Activated CD4-positive, alpha-beta T cell treated with anti-CD3 and anti-CD28 coated beads, Interleukin-2, amount 50 U/mL, for 1 hour (primary cell): Measurements from ENCODE around the gene OTUB1.
"Not testable (repeated sequence)": the region's sequence is repeated elsewhere in the genome, so short reads cannot be mapped to it uniquely, and the experiment has no call there.

Source experiments
- DNase-seq: peaks from one replicate; pipeline ENCODE4 v3.0.0-alpha.2; 2020

OTUB1 gene

GRCh38 chr11:63986156-63986931 is at the start of gene OTUB1:
Gene OTUB1 (plus strand): TSS chr11:63986438. CDS start chr11:63986457, 19 bp downstream.
- peak; percentile 82 for DNase-seq

- no peak for DNase-seq
These were observed 48.3 kb upstream of the OTUB1 start for GRCh38 chr11:63937713-63938478.

GRCh38 chr11:63938479-63939396 is 47.5 kb upstream of the OTUB1 start, which contains the start of gene NAA40:
Gene NAA40 (plus strand): TSS chr11:63939002. CDS start chr11:63939097, 95 bp downstream.
- DNase-seq: peak; percentile 88

- no peak for DNase-seq
These were observed 46.8 kb upstream of the OTUB1 start for GRCh38 chr11:63939397-63939891.

- no peak for DNase-seq
These were observed 45.5 kb upstream of the OTUB1 start for GRCh38 chr11:63940786-63941185.

- DNase-seq: no peak
These were observed 44.3 kb upstream of the OTUB1 start for GRCh38 chr11:63941901-63942300.

- DNase-seq: no peak
These were observed 43.4 kb upstream of the OTUB1 start for GRCh38 chr11:63942803-63943202.

GRCh38 chr11:63944987-63945386 is 41.3 kb upstream of the OTUB1 start:
- no peak for DNase-seq

GRCh38 chr11:63945477-63946163 is 40.6 kb upstream of the OTUB1 start:
- DNase-seq: peak; percentile 46

GRCh38 chr11:63951779-63952536 is 34.3 kb upstream of the OTUB1 start:
- no peak for DNase-seq

GRCh38 chr11:63952570-63952969 is 33.7 kb upstream of the OTUB1 start:
- no peak for DNase-seq

GRCh38 chr11:63958008-63958407 is 28.2 kb upstream of the OTUB1 start:
- DNase-seq: no peak

- no peak for DNase-seq
These were observed 24.4 kb upstream of the OTUB1 start for GRCh38 chr11:63961608-63962412.

GRCh38 chr11:63963895-63964294 is 22.3 kb upstream of the OTUB1 start:
- DNase-seq: not testable (repeated sequence)

GRCh38 chr11:63966444-63966843 is 19.8 kb upstream of the OTUB1 start:
- DNase-seq: no peak

- DNase-seq: no peak
These were observed 16.8 kb upstream of the OTUB1 start for GRCh38 chr11:63969461-63969860.

- DNase-seq: no peak
These were observed 15.3 kb upstream of the OTUB1 start for GRCh38 chr11:63970902-63971301.

- DNase-seq: not testable (repeated sequence)
These were observed 12.4 kb upstream of the OTUB1 start for GRCh38 chr11:63973912-63974258.

GRCh38 chr11:63974259-63975143 is 11.7 kb upstream of the OTUB1 start, which contains the start of gene COX8A:
Gene COX8A (plus strand): TSS chr11:63974620. CDS start chr11:63974681, 61 bp downstream.
- DNase-seq: peak; percentile 89
